ENCODE measurements around the gene FANCL.
"Not testable (repeated sequence)": the region's sequence is repeated elsewhere in the genome, so short reads cannot be mapped to it uniquely, and the experiment has no call there.

Gene FANCL

GRCh38 chr2:58138396-58139030 lies 102.6 kb downstream of the FANCL start:
- no peak for DNase-seq

DNA sequence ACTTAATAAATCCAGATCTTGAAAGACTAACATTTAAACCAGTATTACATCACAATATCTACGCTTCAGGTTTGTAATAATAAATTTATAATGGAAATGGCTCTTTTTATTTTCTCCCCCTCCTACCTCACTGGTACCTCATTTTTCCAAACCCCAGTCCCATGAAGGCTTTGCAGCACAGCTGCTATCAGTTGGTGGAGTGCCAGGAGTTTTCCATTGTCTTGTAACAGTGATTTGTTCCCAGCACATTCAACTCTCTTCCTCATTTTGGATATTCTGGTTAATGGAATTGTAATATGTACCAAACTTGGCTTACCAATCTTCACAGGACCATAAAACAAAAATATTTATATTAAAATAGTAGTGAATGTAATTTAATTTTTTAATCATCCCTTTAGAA lies 103.3 kb downstream of the FANCL start:
- DNase-seq, result no peak

GRCh38 chr2:58137221-58137620 lies 103.9 kb downstream of the FANCL start:
- no peak for DNase-seq

- DNase-seq, result no peak
Observed at GRCh38 chr2:58135861-58136260, 105.3 kb downstream of the FANCL start.

DNA sequence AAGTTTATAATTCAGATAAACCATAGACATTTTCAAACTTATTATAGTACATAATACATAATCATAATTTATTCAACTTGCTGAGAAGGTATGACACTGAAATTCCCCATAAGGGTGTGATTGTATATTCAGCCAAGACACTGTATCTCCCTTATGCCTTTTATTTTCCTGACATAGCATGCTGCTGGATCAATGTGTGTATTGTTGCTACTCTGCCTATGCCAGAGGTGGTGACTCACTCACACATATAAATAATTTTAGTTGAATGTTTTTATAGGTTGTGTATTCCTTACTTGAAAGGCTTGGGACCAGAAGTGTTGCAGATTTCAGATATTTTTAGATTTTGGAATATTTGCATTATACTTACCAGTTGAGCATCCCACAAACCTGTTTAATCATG lies 107.7 kb downstream of the FANCL start:
- no peak for DNase-seq

- DNase-seq, result no peak
Observed at GRCh38 chr2:58131191-58132011, 109.7 kb downstream of the FANCL start.

DNA sequence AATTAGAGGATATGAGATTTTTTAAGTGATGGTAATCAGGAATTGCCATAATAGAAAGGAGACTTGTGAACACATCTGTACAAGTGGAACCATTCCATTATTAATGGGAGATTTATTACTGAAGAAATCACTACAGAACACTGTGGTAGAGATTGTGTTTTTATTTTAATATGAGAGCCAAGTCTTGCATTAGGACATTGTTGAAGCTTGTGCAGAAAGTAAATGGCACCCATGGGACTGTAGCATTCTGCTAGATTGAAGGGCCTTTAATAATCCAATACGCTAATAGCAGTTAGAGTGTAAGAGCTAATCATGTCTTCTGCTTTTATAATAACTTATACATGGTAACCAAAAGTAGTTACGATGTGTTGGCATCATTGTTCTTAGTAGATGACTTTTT lies 110.9 kb downstream of the FANCL start:
- no peak for DNase-seq

GRCh38 chr2:58127111-58127510 lies 114.0 kb downstream of the FANCL start:
- no peak for DNase-seq

DNA sequence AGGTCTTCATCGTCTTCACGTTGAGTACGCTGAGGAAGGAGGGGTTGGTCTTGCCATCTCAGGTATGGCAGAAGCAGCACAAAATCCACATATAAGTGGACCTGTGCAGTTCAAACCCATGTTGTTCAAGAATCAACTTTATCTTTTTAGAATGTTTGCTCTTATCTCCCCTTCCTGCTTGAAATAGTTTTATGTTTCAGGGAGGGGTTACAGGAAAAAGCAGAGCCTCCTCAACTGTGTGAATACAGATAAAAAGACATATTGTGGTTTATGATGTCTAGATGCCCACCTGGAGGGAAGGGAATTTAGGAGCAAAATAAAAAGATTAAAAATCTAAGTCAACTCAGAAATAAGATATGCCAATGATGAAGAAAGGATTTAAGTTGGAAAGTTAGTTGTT lies 118.6 kb downstream of the FANCL start:
- no peak for DNase-seq

GRCh38 chr2:58122040-58122439 lies 119.1 kb downstream of the FANCL start:
- DNase-seq, result no peak

- no peak for DNase-seq
Observed at GRCh38 chr2:58120626-58121229, 120.4 kb downstream of the FANCL start.

DNA sequence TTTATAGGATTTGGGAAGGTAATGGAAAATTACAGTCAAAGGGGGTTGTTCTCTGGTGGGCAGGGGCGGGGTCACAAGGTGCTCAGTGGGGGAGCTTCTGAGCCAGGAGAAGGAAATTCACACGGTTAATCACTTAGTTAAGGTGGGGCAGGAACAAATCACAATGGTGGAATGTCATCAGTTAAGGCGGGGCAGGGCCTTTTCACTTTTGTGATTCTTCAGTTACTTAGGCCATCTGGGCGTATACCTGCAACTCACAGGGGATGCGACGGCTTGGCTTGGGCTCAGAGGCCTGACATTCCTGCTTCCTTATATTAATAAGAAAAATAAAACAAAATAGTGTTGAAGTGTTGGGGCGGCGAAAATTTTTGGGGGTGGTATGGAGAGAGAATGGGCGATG lies 127.6 kb downstream of the FANCL start:
- DNase-seq, result not testable (repeated sequence)

DNA sequence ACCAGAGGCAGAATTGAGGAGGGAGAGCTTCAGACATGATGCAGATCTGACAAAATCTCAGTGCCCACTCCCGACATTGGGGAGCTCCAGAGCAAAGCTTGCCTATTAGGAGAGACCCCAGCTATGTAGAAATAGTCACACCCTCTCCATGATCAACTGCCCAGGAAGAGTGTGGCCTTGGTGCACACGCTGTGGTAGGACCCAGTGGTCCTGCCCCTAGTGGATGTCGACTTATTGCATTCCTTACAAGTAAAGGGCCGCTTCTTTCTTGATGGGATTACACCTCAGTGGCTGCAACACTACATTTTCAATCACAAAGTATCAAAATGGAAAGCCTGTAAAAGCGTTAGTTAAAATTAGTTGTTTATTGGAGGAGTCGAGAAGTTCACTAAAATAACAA lies 130.4 kb downstream of the FANCL start:
- DNase-seq, result no peak

DNA sequence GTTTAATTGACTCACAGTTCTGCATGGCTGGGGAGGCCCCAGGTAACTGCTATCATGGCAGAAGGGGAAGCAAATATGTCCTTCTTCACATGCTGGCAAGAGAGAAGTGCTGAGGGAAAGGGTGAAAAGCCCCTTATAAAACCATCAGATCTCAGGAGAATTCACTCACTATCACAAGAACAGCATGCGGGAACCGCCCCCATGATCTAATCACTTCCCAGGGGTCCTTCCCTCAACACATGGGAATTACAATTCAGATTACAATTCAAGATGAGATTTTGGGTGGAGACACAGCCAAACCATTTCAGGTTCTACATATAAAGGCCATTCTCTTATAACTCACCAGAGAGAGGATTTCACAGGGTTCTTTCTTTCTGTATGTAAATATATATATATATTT lies 131.6 kb downstream of the FANCL start:
- no peak for DNase-seq

Measured in CD4-positive, alpha-beta T cell treated with Interleukin-21 for 1 hour (primary cell).